Trophoblast cell (in vitro differentiated cells and primary cell): ENCODE data around the gene YLPM1.

ENCODE experiments used
- DNase-seq, 2 donors: peaks; one replicate each; pipeline ENCODE4 v3.0.0-alpha.2; 2016
- H2AFZ ChIP-seq: 2 replicates; pipeline ENCODE4 v1.6.1; 2013; ENCODE audit warnings: low read length, moderate library complexity, mild to moderate bottlenecking; ENCODE audit not compliant: insufficient read depth, poor library complexity
- H2AK5ac ChIP-seq: 2 replicates; pipeline ENCODE4 v1.6.1; 2013; ENCODE audit warnings: mild to moderate bottlenecking, low read length
- H2BK120ac ChIP-seq: 2 replicates; pipeline ENCODE4 v1.6.1; 2013; ENCODE audit warnings: low read length, mild to moderate bottlenecking, moderate library complexity; ENCODE audit not compliant: insufficient read depth, poor library complexity
- H2BK12ac ChIP-seq: 2 replicates; pipeline ENCODE4 v1.6.1; 2013; ENCODE audit warnings: mild to moderate bottlenecking, low read length, moderate library complexity
- H2BK5ac ChIP-seq: 2 replicates; pipeline ENCODE4 v1.6.1; 2013; ENCODE audit warnings: low read length, low read depth, moderate library complexity, mild to moderate bottlenecking; ENCODE audit not compliant: poor library complexity
- H3K14ac ChIP-seq: 2 replicates; pipeline ENCODE4 v1.6.1; 2013; ENCODE audit warnings: mild to moderate bottlenecking, low read length
- H3K18ac ChIP-seq: 2 replicates; pipeline ENCODE4 v1.6.1; 2013; ENCODE audit warnings: mild to moderate bottlenecking, low read length
- H3K23ac ChIP-seq: 2 replicates; pipeline ENCODE4 v1.6.1; 2013; ENCODE audit warnings: low read length
- H3K27ac ChIP-seq: 2 replicates; pipeline ENCODE4 v1.5.1; 2013; ENCODE audit warnings: low read depth, mild to moderate bottlenecking, inconsistent platforms, low read length, moderate library complexity
- H3K27me3 ChIP-seq: 2 replicates; pipeline ENCODE4 v1.6.1; 2013; ENCODE audit warnings: inconsistent platforms, mild to moderate bottlenecking, low read length, moderate library complexity; ENCODE audit not compliant: insufficient read depth
- H3K36me3 ChIP-seq, 2 experiments: 1 replicate in 1 of 2; 2 replicates in 1 of 2; pipeline ENCODE4 v1.6.1; 2013; ENCODE audit warnings: low read length in 2 of 2, mild to moderate bottlenecking in 2 of 2, moderate library complexity in 1 of 2; ENCODE audit not compliant: insufficient read depth in 2 of 2, control insufficient read depth in 1 of 2
- H3K4ac ChIP-seq: 2 replicates; pipeline ENCODE4 v1.6.1; 2013; ENCODE audit warnings: low read depth, mild to moderate bottlenecking, low read length, moderate library complexity
- H3K4me1 ChIP-seq, 2 experiments: 1 replicate in 1 of 2; 2 replicates in 1 of 2; pipeline ENCODE4 v1.6.1; 2013; ENCODE audit warnings: low read length in 2 of 2, mild to moderate bottlenecking in 2 of 2, moderate library complexity in 1 of 2; ENCODE audit not compliant: insufficient read depth in 2 of 2, control insufficient read depth in 1 of 2
- H3K4me2 ChIP-seq: 2 replicates; pipeline ENCODE4 v1.6.1; 2013; ENCODE audit warnings: inconsistent platforms, mild to moderate bottlenecking, low read length, moderate library complexity
- H3K4me3 ChIP-seq: 2 replicates; pipeline ENCODE4 v1.5.1; 2013; ENCODE audit warnings: mild to moderate bottlenecking, low read depth, low read length, inconsistent platforms
- H3K79me1 ChIP-seq: one replicate; pipeline ENCODE4 v1.6.1; 2013; ENCODE audit warnings: low read length
- H3K79me2 ChIP-seq: 2 replicates; pipeline ENCODE4 v1.6.1; 2013; ENCODE audit warnings: low read length, mild to moderate bottlenecking; ENCODE audit not compliant: control insufficient read depth, insufficient read depth, poor library complexity
- H3K9ac ChIP-seq: 2 replicates; pipeline ENCODE4 v1.6.1; 2013; ENCODE audit warnings: mild to moderate bottlenecking, low read length
- H3K9me3 ChIP-seq: 2 replicates; pipeline ENCODE4 v1.6.1; 2013; ENCODE audit warnings: low read depth, mild to moderate bottlenecking, control low read depth, inconsistent platforms, low read length; ENCODE audit not compliant: insufficient read depth
- H4K12ac ChIP-seq: 2 replicates; pipeline ENCODE4 v1.6.1; 2013; ENCODE audit warnings: low read depth, mild to moderate bottlenecking, low read length, moderate library complexity
- H4K8ac ChIP-seq: 2 replicates; pipeline ENCODE4 v1.6.1; 2013; ENCODE audit warnings: low read depth, mild to moderate bottlenecking, low read length, moderate library complexity
- H4K91ac ChIP-seq: one replicate; pipeline ENCODE4 v1.6.1; 2013; ENCODE audit warnings: low read depth, mild to moderate bottlenecking, low read length, moderate library complexity
- WGBS: extraction: QIAGEN DNeasy Blood & Tissue Kit; methylation state at CpG from one replicate; pipeline ENCODE4 v1.1.7; 2013; ENCODE audit warnings: missing lambda C conversion rate; ENCODE audit not compliant: insufficient read length, insufficient coverage; ENCODE audit errors: extremely low coverage; 5-methylcytosine and 5-hydroxymethylcytosine counted together

YLPM1 gene

GRCh38 chr14:74846968-74847665, 84.0 kb downstream of the YLPM1 start:
- Histone ChIP-seq H3K27me3 (no peaks in the 10 kb centered on the region), H3K4me1 (peaks cover 0 to 2% of the 10 kb centered on the region in 2 experiments), H3K4me2 (no peak overlapping the region), H3K9me3 (no peaks in the 10 kb centered on the region), H3K9ac (no peak overlapping the region), H4K8ac (no peak overlapping the region), H3K4me3 (no peak overlapping the region), H3K79me2 (no peaks in the 10 kb centered on the region), H4K12ac (no peak overlapping the region), H3K27ac (no peak overlapping the region), H3K79me1 (no peaks in the 10 kb centered on the region), H2BK120ac (no peak overlapping the region), H3K4ac (no peak overlapping the region), H3K18ac (no peak overlapping the region), H3K36me3 (no peaks in the 10 kb centered on the region), H3K14ac (no peak overlapping the region), H4K91ac (no peak overlapping the region), H2BK5ac (no peak overlapping the region), H2AFZ (no peak overlapping the region), H2AK5ac (no peak overlapping the region), H3K23ac (no peak overlapping the region), H2BK12ac (no peak overlapping the region)
- no CpG with 5 or more reads among the region's 1 CpG for WGBS
- peak in 1 of 2 donors; percentile 23 for DNase-seq

DNA sequence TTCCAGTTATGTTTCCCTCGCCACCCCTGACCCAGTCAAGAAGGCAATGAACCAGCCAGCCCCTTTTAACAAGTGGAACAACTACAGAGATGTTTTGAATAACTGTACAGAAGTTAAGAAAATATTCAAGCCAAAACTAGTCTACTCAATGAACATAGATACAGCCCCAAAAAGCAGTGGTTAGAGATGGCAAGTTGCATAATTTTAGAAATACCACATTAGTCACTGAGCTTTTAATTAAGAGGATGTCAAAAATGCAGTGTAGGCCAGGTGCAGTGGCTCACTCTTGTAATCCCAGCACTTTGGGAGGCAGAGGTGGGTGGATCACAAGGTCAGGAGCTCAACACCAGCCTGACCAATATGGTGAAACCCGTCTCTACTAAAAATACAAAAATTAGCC, 85.7 kb downstream of the YLPM1 start:
- Histone ChIP-seq H3K4ac (no peak overlapping the region), H3K23ac (no peak overlapping the region), H4K12ac (no peak overlapping the region), H3K79me2 (no peaks in the 10 kb centered on the region), H3K9me3 (no peaks in the 10 kb centered on the region), H3K4me2 (no peak overlapping the region), H3K18ac (no peak overlapping the region), H3K27ac (no peak overlapping the region), H2BK120ac (no peak overlapping the region), H2AFZ (no peak overlapping the region), H4K8ac (no peak overlapping the region), H2BK5ac (no peak overlapping the region), H4K91ac (no peak overlapping the region), H2AK5ac (no peak overlapping the region), H3K79me1 (no peaks in the 10 kb centered on the region), H3K14ac (no peak overlapping the region), H3K9ac (no peak overlapping the region), H2BK12ac (no peak overlapping the region), H3K4me1 (peaks cover 0 to 4% of the 10 kb centered on the region in 2 experiments), H3K36me3 (no peaks in the 10 kb centered on the region), H3K27me3 (no peaks in the 10 kb centered on the region), H3K4me3 (no peak overlapping the region)
- WGBS = no CpG with 5 or more reads among the region's 2 CpGs
- peak; percentile 18 to 58 for DNase-seq

- no peak for DNase-seq
- Histone ChIP-seq H3K14ac (no peak overlapping the region), H3K23ac (no peak overlapping the region), H3K27me3 (no peaks in the 10 kb centered on the region), H3K36me3 (no peaks in the 10 kb centered on the region), H3K79me1 (no peaks in the 10 kb centered on the region), H3K4ac (no peak overlapping the region), H3K4me2 (no peak overlapping the region), H4K8ac (no peak overlapping the region), H4K91ac (no peak overlapping the region), H3K9me3 (no peaks in the 10 kb centered on the region), H3K79me2 (no peaks in the 10 kb centered on the region), H3K4me3 (no peak overlapping the region), H4K12ac (no peak overlapping the region), H3K9ac (no peak overlapping the region), H2AK5ac (no peak overlapping the region), H3K18ac (no peak overlapping the region), H2BK12ac (no peak overlapping the region), H2BK5ac (no peak overlapping the region), H3K27ac (no peak overlapping the region), H2AFZ (no peak overlapping the region), H2BK120ac (no peak overlapping the region), H3K4me1 (peaks cover 0 to 9% of the 10 kb centered on the region in 2 experiments)
- WGBS = no CpG with 5 or more reads among the region's 2 CpGs
Observed at GRCh38 chr14:74852922-74853530, 89.9 kb downstream of the YLPM1 start.

DNA sequence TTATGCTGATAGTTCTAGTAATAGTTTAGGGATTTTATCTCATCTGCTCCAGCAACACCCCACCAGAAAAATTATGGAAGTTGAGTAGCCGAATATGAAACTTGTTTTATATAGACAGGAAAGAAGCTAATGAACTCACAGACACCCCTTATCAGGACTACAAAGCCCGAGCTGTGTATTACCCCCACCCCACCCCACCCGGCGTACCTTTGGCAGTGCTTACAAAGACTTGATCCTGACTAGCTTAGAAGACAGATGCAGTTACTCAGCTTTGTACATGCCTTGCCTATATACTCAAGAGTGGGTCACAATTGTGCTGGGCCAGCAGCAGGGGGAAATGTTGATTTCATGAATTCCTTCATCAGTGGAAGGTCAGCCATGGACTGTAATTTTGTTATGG, 90.5 kb downstream of the YLPM1 start:
- peak overlapping the region; percentile 19 for H3K9ac ChIP-seq
- no peak overlapping the region for H3K23ac ChIP-seq
- H3K4ac ChIP-seq = no peak overlapping the region
- H3K14ac ChIP-seq = no peak overlapping the region
- no CpG with 5 or more reads among the region's 4 CpGs for WGBS
- H4K12ac ChIP-seq = no peak overlapping the region
- H2AK5ac ChIP-seq = no peak overlapping the region
- no peaks in the 10 kb centered on the region for H3K36me3 ChIP-seq
- H2AFZ ChIP-seq = no peak overlapping the region
- H3K4me1 ChIP-seq = peaks cover 0 to 9% of the 10 kb centered on the region in 2 experiments
- H4K91ac ChIP-seq = no peak overlapping the region
- no peak overlapping the region for H3K27ac ChIP-seq
- H2BK5ac ChIP-seq = no peak overlapping the region
- H3K79me2 ChIP-seq = no peaks in the 10 kb centered on the region
- no peak overlapping the region for H3K4me3 ChIP-seq
- no peaks in the 10 kb centered on the region for H3K79me1 ChIP-seq
- no peak overlapping the region for H3K4me2 ChIP-seq
- H3K9me3 ChIP-seq = no peaks in the 10 kb centered on the region
- no peak overlapping the region for H2BK12ac ChIP-seq
- no peaks in the 10 kb centered on the region for H3K27me3 ChIP-seq
- H3K18ac ChIP-seq = no peak overlapping the region
- no peak for DNase-seq
- no peak overlapping the region for H4K8ac ChIP-seq
- no peak overlapping the region for H2BK120ac ChIP-seq
